GM23338 (cell line): Measurements from ENCODE around the gene KIAA1217.

Source experiments
- CREB1 ChIP-seq: fragments of 250-450 bp; sonication (Bioruptor Pico); IDR thresholded peaks from 2 replicates; pipeline ENCODE4 v1.5.0; 2020; ENCODE audit warnings: low read depth, mild to moderate bottlenecking, moderate library complexity
- ETS1 ChIP-seq: IDR thresholded peaks from 2 replicates; pipeline ENCODE4 v1.6.1; 2016; ENCODE audit warnings: antibody characterized with exemption
- EZH2 ChIP-seq: fragments of 200-600 bp; sonication (generic); IDR thresholded peaks from one replicate; pipeline ENCODE4 v1.8.0; 2017; ENCODE audit warnings: antibody characterized with exemption, mild to moderate bottlenecking, low read depth; ENCODE audit not compliant: unreplicated experiment
- EZH2phosphoT487 ChIP-seq: fragments of 200-600 bp; sonication (generic); IDR thresholded peaks from one replicate; pipeline ENCODE4 v1.8.1; 2018; ENCODE audit warnings: antibody characterized with exemption; ENCODE audit not compliant: unreplicated experiment
- JUNB ChIP-seq: IDR thresholded peaks from one replicate; pipeline ENCODE4 v1.6.1; 2016; ENCODE audit warnings: antibody characterized with exemption; ENCODE audit not compliant: unreplicated experiment
- POLR2AphosphoS5 ChIP-seq: IDR thresholded peaks from 2 replicates; pipeline ENCODE4 v1.6.1; 2016; ENCODE audit warnings: antibody characterized with exemption, low read depth
- STAT1 ChIP-seq: IDR thresholded peaks from one replicate; pipeline ENCODE4 v1.6.1; 2016; ENCODE audit warnings: antibody characterized with exemption; ENCODE audit not compliant: unreplicated experiment
- ZNF114 ChIP-seq: fragments of 250-450 bp; sonication (Bioruptor Pico); IDR thresholded peaks from 2 replicates; pipeline ENCODE4 v1.5.0; 2020; ENCODE audit warnings: mild to moderate bottlenecking, moderate library complexity
- ZNF331 ChIP-seq: fragments of 250-450 bp; sonication (Bioruptor Pico); IDR thresholded peaks from 2 replicates; pipeline ENCODE4 v1.5.0; 2020; ENCODE audit warnings: low read depth, mild to moderate bottlenecking, moderate library complexity
- TF ChIP-seq, protein P1 (sequence below), 2 experiments: fragments of 200-600 bp in 1 of 2; sonication (generic) in 1 of 2; conservative IDR thresholded peaks; 2 replicates each; pipeline versions ENCODE4 v1.5.1 to v1.6.1; 2016 to 2017; ENCODE audit warnings: antibody characterized with exemption in 2 of 2, low read depth in 2 of 2, mild to moderate bottlenecking in 2 of 2, moderate library complexity in 1 of 2
- TF ChIP-seq, protein P2 (sequence below): IDR thresholded peaks from one replicate; pipeline ENCODE4 v1.6.1; 2018; ENCODE audit warnings: antibody characterized with exemption; ENCODE audit not compliant: unreplicated experiment
- TF ChIP-seq, protein P3 (sequence below): fragments of 250-450 bp; sonication (Bioruptor Pico); IDR thresholded peaks from 2 replicates; pipeline ENCODE4 v1.5.0; 2020; ENCODE audit warnings: mild to moderate bottlenecking, moderate library complexity

- TF ChIP-seq EZH2 (no peak), ETS1 (no peak), POLR2AphosphoS5 (no peak), EZH2phosphoT487 (no peak), ZNF114 (CRISPR knock-in tag) (no peak), CREB1 (no peak), JUNB (no peak), ZNF331 (CRISPR knock-in tag) (no peak), STAT1 (no peak)
- TF ChIP-seq, protein P1, sequence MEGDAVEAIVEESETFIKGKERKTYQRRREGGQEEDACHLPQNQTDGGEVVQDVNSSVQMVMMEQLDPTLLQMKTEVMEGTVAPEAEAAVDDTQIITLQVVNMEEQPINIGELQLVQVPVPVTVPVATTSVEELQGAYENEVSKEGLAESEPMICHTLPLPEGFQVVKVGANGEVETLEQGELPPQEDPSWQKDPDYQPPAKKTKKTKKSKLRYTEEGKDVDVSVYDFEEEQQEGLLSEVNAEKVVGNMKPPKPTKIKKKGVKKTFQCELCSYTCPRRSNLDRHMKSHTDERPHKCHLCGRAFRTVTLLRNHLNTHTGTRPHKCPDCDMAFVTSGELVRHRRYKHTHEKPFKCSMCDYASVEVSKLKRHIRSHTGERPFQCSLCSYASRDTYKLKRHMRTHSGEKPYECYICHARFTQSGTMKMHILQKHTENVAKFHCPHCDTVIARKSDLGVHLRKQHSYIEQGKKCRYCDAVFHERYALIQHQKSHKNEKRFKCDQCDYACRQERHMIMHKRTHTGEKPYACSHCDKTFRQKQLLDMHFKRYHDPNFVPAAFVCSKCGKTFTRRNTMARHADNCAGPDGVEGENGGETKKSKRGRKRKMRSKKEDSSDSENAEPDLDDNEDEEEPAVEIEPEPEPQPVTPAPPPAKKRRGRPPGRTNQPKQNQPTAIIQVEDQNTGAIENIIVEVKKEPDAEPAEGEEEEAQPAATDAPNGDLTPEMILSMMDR (conservative IDR thresholded peaks at IDR 0.05; ENCODE audit: low read depth in 2 of 2), result no peak
- TF ChIP-seq, protein P2, sequence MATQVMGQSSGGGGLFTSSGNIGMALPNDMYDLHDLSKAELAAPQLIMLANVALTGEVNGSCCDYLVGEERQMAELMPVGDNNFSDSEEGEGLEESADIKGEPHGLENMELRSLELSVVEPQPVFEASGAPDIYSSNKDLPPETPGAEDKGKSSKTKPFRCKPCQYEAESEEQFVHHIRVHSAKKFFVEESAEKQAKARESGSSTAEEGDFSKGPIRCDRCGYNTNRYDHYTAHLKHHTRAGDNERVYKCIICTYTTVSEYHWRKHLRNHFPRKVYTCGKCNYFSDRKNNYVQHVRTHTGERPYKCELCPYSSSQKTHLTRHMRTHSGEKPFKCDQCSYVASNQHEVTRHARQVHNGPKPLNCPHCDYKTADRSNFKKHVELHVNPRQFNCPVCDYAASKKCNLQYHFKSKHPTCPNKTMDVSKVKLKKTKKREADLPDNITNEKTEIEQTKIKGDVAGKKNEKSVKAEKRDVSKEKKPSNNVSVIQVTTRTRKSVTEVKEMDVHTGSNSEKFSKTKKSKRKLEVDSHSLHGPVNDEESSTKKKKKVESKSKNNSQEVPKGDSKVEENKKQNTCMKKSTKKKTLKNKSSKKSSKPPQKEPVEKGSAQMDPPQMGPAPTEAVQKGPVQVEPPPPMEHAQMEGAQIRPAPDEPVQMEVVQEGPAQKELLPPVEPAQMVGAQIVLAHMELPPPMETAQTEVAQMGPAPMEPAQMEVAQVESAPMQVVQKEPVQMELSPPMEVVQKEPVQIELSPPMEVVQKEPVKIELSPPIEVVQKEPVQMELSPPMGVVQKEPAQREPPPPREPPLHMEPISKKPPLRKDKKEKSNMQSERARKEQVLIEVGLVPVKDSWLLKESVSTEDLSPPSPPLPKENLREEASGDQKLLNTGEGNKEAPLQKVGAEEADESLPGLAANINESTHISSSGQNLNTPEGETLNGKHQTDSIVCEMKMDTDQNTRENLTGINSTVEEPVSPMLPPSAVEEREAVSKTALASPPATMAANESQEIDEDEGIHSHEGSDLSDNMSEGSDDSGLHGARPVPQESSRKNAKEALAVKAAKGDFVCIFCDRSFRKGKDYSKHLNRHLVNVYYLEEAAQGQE, result no peak
- TF ChIP-seq, protein P3, sequence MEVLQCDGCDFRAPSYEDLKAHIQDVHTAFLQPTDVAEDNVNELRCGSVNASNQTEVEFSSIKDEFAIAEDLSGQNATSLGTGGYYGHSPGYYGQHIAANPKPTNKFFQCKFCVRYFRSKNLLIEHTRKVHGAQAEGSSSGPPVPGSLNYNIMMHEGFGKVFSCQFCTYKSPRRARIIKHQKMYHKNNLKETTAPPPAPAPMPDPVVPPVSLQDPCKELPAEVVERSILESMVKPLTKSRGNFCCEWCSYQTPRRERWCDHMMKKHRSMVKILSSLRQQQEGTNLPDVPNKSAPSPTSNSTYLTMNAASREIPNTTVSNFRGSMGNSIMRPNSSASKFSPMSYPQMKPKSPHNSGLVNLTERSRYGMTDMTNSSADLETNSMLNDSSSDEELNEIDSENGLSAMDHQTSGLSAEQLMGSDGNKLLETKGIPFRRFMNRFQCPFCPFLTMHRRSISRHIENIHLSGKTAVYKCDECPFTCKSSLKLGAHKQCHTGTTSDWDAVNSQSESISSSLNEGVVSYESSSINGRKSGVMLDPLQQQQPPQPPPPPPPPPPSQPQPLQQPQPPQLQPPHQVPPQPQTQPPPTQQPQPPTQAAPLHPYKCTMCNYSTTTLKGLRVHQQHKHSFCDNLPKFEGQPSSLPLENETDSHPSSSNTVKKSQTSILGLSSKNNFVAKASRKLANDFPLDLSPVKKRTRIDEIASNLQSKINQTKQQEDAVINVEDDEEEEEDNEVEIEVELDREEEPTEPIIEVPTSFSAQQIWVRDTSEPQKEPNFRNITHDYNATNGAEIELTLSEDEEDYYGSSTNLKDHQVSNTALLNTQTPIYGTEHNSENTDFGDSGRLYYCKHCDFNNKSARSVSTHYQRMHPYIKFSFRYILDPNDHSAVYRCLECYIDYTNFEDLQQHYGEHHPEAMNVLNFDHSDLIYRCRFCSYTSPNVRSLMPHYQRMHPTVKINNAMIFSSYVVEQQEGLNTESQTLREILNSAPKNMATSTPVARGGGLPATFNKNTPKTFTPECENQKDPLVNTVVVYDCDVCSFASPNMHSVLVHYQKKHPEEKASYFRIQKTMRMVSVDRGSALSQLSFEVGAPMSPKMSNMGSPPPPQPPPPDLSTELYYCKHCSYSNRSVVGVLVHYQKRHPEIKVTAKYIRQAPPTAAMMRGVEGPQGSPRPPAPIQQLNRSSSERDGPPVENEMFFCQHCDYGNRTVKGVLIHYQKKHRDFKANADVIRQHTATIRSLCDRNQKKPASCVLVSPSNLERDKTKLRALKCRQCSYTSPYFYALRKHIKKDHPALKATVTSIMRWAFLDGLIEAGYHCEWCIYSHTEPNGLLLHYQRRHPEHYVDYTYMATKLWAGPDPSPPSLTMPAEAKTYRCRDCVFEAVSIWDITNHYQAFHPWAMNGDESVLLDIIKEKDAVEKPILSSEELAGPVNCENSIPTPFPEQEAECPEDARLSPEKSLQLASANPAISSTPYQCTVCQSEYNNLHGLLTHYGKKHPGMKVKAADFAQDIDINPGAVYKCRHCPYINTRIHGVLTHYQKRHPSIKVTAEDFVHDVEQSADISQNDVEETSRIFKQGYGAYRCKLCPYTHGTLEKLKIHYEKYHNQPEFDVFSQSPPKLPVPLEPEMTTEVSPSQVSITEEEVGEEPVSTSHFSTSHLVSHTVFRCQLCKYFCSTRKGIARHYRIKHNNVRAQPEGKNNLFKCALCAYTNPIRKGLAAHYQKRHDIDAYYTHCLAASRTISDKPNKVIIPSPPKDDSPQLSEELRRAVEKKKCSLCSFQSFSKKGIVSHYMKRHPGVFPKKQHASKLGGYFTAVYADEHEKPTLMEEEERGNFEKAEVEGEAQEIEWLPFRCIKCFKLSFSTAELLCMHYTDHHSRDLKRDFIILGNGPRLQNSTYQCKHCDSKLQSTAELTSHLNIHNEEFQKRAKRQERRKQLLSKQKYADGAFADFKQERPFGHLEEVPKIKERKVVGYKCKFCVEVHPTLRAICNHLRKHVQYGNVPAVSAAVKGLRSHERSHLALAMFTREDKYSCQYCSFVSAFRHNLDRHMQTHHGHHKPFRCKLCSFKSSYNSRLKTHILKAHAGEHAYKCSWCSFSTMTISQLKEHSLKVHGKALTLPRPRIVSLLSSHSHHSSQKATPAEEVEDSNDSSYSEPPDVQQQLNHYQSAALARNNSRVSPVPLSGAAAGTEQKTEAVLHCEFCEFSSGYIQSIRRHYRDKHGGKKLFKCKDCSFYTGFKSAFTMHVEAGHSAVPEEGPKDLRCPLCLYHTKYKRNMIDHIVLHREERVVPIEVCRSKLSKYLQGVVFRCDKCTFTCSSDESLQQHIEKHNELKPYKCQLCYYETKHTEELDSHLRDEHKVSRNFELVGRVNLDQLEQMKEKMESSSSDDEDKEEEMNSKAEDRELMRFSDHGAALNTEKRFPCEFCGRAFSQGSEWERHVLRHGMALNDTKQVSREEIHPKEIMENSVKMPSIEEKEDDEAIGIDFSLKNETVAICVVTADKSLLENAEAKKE (CRISPR knock-in tag), result no peak
These were observed 48.6 kb downstream of the KIAA1217 start for GRCh38 chr10:24257588-24257987.
